AG10803 (cell line): ENCODE measurements around the gene CACHD1.

Source experiments
- DNase-seq: peaks from one replicate; pipeline ENCODE4 v3.0.0; 2010; ENCODE audit warnings: low read depth
- H3K4me3 ChIP-seq: 2 replicates; pipeline ENCODE4 v1.5.1; 2011; ENCODE audit warnings: mild to moderate bottlenecking, low read length, control low read depth
- TF ChIP-seq, protein P1 (sequence below): conservative IDR thresholded peaks from 2 replicates; pipeline ENCODE4 v1.5.1; 2011; ENCODE audit warnings: mild to moderate bottlenecking, low read length, control low read depth, inconsistent platforms

The CACHD1 gene

GRCh38 chr1:64458915-64459314, 11.0 kb upstream of the CACHD1 start:
- TF ChIP-seq, protein P1, sequence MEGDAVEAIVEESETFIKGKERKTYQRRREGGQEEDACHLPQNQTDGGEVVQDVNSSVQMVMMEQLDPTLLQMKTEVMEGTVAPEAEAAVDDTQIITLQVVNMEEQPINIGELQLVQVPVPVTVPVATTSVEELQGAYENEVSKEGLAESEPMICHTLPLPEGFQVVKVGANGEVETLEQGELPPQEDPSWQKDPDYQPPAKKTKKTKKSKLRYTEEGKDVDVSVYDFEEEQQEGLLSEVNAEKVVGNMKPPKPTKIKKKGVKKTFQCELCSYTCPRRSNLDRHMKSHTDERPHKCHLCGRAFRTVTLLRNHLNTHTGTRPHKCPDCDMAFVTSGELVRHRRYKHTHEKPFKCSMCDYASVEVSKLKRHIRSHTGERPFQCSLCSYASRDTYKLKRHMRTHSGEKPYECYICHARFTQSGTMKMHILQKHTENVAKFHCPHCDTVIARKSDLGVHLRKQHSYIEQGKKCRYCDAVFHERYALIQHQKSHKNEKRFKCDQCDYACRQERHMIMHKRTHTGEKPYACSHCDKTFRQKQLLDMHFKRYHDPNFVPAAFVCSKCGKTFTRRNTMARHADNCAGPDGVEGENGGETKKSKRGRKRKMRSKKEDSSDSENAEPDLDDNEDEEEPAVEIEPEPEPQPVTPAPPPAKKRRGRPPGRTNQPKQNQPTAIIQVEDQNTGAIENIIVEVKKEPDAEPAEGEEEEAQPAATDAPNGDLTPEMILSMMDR, result no peak
- H3K4me3 ChIP-seq, result no peak overlapping the region
- DNase-seq, result no peak

- H3K4me3 ChIP-seq, result no peak overlapping the region
- no peak for DNase-seq
- TF ChIP-seq, protein P1, result no peak
Observed at GRCh38 chr1:64459743-64460142, 10.2 kb upstream of the CACHD1 start.

GRCh38 chr1:64466033-64466432, 3.9 kb upstream of the CACHD1 start:
- TF ChIP-seq, protein P1, result no peak
- no peak for DNase-seq
- no peak overlapping the region for H3K4me3 ChIP-seq

- TF ChIP-seq, protein P1, result no peak
- peak overlapping the region; percentile 65 for H3K4me3 ChIP-seq
- peak; percentile 16 for DNase-seq
Observed at GRCh38 chr1:64469116-64469976, 583 bp upstream of the CACHD1 start.

GRCh38 chr1:64470665-64471217, 812 bp downstream of the CACHD1 start:
- peak; percentile 16 for DNase-seq
- TF ChIP-seq, protein P1, result no peak
- H3K4me3 ChIP-seq, result peak overlapping the region; percentile 65

DNA sequence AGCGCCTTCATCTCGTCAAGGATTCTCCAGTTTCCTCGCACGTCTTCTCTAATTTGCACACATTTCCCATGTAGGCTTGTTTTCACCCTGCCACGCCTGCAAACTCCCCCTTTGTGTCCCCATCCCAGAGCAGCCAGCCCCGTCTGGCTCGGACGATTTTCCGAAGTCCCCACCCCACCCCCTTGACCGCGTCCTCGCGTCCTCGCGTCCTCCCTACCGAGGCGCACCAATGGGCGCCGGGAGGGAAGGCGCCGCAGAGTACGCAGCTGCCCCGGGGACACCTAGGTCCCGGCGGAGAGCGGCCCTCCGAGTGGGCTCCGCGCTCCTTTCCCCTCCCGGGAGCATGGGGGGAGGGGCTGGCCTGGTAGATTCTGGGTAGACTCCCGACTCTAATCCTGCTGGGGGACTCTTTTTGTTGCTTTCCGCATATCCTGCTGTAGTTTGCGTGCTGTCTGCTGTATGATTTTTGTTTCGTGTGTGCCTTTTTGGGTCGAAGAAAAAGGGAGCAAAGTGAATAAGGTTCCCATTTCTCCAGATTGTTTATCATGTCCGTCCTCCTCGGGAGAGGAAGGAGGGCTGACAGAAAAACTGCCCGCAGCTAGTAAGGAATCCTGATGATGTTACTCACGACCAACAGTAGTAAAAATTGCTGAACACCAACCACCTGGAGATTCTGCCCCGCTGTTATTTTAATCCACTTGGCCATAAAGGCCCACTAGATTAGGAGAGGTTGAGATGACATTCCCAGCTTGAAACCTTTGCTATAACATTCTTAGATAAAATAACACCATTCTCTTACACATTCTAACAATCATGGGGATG, 1.5 kb downstream of the CACHD1 start:
- peak overlapping the region; percentile 65 for H3K4me3 ChIP-seq
- peak; percentile 36 for DNase-seq
- TF ChIP-seq, protein P1, result no peak
